ENCODE results near the gene LRRC56. TPM values are rescaled to one million over a fixed set of nuclear protein-coding genes. Genes with fewer than 3 reads are reported as not detected.

The LRRC56 gene
- total RNA-seq, 1 experiment from 2014 or later = 3.4 TPM

GRCh38 chr11:584287-584686 is 47.0 kb downstream of the LRRC56 start:
- no peak overlapping the region for H4K8ac ChIP-seq (replicated peaks; ENCODE audit: insufficient read length, low read depth, low read length)
- peaks cover 31 to 67% (median 62%) of the 10 kb centered on the region in 3 experiments for H3K36me3 Mint-ChIP-seq (ENCODE audit: insufficient read depth in 1 of 3, low read depth in 3 of 3)
- no peak overlapping the region for H3K9ac ChIP-seq (ENCODE audit: extremely low read depth, insufficient read length, low read length)
- no peak overlapping the region for H3K27ac ChIP-seq (ENCODE audit: insufficient read length, low read depth, low read length)
- H3K4me3 Mint-ChIP-seq = no peak overlapping the region
- H3K23me2 ChIP-seq (ENCODE audit: insufficient read length, low read depth, low read length, poor library complexity, severe bottlenecking) = no peaks in the 10 kb centered on the region
- H3K79me2 ChIP-seq (ENCODE audit: insufficient read depth, low read length) = peaks cover 17% of the 10 kb centered on the region; the same call in 1 of the 2 replicates
- no CpG with 5 or more reads among the region's 10 CpGs for WGBS (ENCODE audit: extremely low coverage, insufficient read length, low lambda C conversion rate)
- H3K23ac ChIP-seq (ENCODE audit: insufficient read length, low read depth, low read length) = no peak overlapping the region
- no peak overlapping the region for H2BK5ac ChIP-seq (ENCODE audit: insufficient read length, low read length)
- H3K14ac ChIP-seq (ENCODE audit: insufficient read depth, low read length) = no peak overlapping the region; the same call in 1 of the 2 replicates
- H2BK120ac ChIP-seq (ENCODE audit: low read depth, low read length, poor library complexity, severe bottlenecking) = no peak overlapping the region
- H3K9me3 Mint-ChIP-seq = no peaks in the 10 kb centered on the region
- no peak overlapping the region for H3K4ac ChIP-seq (ENCODE audit: low read depth, low read length)
- no peaks in the 10 kb centered on the region for H3K27me3 Mint-ChIP-seq (ENCODE audit: low read depth)
- peaks cover 0 to 3% of the 10 kb centered on the region in 2 experiments; a peak in 2 of 4 replicates for H3K4me1 Mint-ChIP-seq
- no peak overlapping the region for H2BK12ac ChIP-seq (ENCODE audit: insufficient read length, low read depth, low read length)
- no peak overlapping the region for H3K27ac Mint-ChIP-seq
- no peak for DNase-seq
- no peak overlapping the region for H4K5ac ChIP-seq (ENCODE audit: insufficient read length, low read depth, low read length)
- peaks cover 7% of the 10 kb centered on the region for H3K79me1 ChIP-seq (ENCODE audit: insufficient read depth, low read depth, low read length, poor library complexity, severe bottlenecking)
- H2BK20ac ChIP-seq (ENCODE audit: low read depth, low read length, poor library complexity, severe bottlenecking) = no peak overlapping the region
- no peak overlapping the region for H3K4me2 ChIP-seq (ENCODE audit: insufficient read depth, insufficient read length, low read length)
- no peak overlapping the region for H2BK15ac ChIP-seq (ENCODE audit: low read depth, low read length)
- H3K4me1 ChIP-seq (ENCODE audit: insufficient read depth, low read length) = no peaks in the 10 kb centered on the region
- H3K9me3 ChIP-seq (ENCODE audit: control insufficient read depth, low read depth, low read length) = no peaks in the 10 kb centered on the region
- H2AK5ac ChIP-seq (ENCODE audit: insufficient read length, low read length) = no peak overlapping the region
- H4K91ac ChIP-seq (ENCODE audit: insufficient read length, low read depth, low read length) = no peak overlapping the region
- no peak overlapping the region for H3K18ac ChIP-seq (ENCODE audit: insufficient read length, low read depth, low read length)
- no peaks in the 10 kb centered on the region for H3K27me3 ChIP-seq (ENCODE audit: insufficient read depth, low read length)
- H4K20me1 ChIP-seq (ENCODE audit: control insufficient read depth, insufficient read depth, insufficient read length) = peaks cover 3% of the 10 kb centered on the region
- no peak overlapping the region for H2AFZ ChIP-seq (ENCODE audit: low read length)
- no peak for TF ChIP-seq CTCF (conservative IDR thresholded peaks at IDR 0.05)
- no peak overlapping the region for H3T11ph ChIP-seq (ENCODE audit: low read length)
- H3K56ac ChIP-seq (ENCODE audit: insufficient read length, low read depth, low read length) = no peak overlapping the region
